Measurements from ENCODE around the gene CEP70.
"Not testable (repeated sequence)": the region's sequence is repeated elsewhere in the genome, so short reads cannot be mapped to it uniquely, and the experiment has no call there.

Gene CEP70

DNA sequence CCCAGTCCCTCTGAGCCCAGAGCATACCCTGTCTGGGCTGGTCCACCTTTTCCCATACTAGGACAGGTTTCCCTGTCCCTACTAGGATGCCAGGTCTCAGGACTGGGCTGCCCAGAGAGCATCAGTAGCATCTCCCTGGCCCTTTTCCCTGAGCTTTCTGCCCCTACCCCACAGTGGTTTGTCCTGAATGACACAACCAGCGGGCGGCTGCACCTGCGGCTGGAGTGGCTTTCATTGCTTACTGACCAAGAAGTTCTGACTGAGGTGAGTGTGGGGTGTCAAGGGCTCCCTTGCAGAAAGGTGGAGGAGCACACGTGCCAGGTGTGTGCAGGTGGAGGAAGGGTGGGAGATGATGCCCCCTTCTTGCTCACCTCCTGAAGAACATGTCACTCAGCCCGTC lies 126.1 kb downstream of the CEP70 start:
- DNase-seq: no peak

DNA sequence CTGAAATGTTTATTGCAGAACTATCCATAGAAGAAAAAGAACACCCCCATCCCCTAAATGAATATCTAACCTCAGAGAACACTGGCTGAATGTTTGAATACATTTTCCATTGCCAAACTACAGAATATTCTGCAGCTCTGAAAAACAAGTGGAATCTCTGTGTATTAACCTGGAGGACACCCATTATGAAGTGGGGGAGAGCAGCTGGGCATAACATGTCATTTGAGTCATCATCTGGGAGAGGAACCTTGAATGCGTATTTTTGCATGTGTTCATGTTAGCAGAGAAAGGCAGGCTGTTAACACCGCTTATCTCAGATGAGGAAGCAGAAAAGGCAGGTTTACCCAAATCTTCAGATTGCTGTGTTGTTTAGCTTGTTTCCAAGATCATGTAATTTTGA lies 128.1 kb downstream of the CEP70 start:
- no peak for DNase-seq

DNA sequence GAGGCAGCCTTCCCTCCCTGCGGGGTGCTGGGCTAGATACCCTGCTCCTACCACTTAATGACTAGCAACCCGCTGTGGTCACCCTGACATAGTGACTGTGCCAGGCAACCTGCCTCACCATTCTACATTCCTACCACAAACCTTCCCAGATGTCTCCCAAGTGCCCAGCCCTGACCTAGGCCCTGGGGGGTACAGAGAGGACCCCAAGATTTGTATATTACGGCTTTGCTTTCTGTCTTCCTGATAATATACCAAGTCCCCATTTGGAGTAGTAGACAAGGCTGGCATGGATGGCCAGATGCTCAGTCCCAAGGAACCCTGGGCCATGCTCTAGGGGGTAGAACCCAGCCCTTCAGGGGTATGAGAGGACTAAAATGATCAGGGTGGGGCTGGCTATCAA lies 128.6 kb downstream of the CEP70 start:
- no peak for DNase-seq

DNA sequence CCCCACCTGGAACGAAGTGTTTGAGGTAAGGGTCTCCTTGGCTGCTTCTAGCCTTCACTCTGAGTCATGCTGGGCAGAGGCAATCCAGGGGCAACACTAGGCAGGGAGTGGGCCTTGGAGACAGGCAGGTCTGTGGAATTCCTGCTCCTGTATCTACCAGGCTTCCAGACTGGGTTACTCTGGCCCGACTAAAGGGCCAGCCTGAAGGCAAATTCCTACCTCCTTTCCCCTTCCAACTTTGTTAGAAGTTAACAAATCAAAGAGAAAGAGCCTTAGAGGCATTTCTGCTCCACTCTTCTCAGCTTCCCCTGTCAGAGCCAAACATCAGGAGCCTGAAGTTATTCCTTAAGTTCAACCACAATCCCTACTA lies 129.6 kb downstream of the CEP70 start:
- DNase-seq: no peak

DNA sequence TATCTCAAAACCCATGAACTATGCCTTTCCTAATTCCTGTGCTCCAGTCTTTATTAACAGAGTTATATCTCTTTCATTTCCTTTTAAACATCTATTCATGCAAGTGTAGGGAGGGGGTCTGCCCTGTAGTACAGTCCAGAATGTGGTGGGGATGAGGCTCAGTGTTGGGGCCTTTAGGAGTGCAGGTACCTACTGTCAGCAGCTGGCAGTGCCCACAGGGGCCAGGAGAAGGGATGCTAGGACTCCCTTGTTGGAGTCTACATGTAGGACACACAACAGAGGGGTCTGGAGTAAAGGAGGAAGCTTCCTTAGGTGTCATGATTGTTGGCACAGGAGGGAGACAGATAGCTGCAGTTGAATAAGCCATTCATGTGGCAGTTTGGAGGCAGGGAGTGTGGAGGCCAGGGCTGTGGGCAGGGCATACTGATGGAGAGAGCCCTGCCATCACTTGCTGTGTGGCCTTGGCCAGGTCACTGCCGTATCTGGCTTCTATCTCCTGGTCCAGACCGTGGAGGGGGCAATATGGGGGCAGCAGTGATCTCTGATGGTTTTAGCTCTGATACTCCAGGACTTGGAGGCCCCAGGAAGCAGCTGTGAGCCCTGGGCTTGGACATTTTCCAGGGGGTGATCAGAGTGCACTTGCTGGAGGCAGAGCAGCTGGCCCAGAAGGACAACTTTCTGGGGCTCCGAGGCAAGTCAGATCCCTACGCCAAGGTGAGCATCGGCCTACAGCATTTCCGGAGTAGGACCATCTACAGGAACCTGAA lies 130.2 kb downstream of the CEP70 start:
- no peak for DNase-seq

DNA sequence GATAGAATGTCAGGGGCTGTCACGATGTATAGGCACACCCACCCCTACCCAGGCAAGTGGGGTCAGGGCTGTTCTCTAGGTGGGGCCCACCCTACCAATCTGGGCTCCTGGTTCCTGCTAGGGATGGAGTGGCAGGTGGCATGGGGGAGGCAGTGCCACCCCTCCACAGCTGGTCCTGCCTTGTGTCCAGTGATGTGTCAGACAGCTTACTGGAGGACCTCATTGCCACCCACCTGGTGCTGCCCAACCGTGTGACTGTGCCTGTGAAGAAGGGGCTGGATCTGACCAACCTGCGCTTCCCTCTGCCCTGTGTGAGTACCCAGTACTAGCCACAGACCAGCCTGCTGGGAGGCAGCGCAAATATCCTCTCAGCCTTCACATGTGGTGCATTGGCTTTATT lies 132.2 kb downstream of the CEP70 start:
- DNase-seq: no peak

DNA sequence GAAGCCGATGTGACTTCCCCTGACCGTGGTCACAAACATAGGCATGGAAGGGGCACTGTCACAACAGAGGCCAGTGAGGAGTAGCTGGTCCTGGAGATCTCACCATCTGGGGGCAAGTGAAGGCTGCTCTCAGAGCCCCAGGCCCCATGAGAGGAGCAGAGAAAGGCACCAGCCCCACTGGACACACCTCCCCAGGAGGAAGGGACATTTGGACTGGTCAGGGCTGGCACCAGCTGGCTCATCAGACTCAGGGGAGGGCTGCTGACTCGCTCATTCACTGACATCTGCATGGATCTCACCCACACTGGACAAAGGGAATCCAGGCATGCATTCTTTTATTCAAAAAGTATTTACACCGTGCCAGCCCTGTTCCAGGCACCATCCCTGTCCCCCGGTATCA lies 132.8 kb downstream of the CEP70 start:
- no peak for DNase-seq

DNA sequence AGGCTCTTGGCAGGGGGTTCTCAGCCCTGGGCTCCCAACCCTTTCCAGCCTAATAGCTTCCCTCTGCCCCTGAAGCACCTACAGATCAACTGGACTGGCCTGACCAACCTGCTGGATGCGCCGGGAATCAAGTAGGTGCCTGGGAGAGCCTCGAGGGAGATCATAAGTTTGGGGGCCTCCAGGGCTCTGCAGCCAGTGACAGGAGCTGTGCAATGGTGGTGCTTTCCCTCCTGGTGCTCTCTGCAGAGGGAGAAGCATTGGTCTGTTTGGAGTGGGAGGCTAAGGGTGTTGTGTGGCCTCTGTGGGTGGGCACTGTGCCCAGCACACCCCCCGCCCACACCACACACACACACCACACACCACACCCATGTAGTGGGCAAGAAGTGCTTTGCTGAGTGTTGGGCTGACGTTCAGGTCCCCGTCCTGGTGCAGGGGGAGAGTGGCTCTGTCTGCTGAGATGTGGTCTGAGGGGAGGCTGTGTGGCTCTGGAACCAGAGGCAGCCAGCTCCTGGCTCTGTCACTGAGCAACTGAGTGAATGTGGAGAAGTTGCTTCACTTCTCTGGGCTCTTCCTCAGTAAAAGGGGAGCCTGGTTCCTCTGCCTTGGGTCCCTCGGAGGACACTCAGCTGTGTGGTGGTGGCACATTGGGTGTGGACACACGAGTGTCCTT lies 133.4 kb downstream of the CEP70 start:
- DNase-seq: no peak

DNA sequence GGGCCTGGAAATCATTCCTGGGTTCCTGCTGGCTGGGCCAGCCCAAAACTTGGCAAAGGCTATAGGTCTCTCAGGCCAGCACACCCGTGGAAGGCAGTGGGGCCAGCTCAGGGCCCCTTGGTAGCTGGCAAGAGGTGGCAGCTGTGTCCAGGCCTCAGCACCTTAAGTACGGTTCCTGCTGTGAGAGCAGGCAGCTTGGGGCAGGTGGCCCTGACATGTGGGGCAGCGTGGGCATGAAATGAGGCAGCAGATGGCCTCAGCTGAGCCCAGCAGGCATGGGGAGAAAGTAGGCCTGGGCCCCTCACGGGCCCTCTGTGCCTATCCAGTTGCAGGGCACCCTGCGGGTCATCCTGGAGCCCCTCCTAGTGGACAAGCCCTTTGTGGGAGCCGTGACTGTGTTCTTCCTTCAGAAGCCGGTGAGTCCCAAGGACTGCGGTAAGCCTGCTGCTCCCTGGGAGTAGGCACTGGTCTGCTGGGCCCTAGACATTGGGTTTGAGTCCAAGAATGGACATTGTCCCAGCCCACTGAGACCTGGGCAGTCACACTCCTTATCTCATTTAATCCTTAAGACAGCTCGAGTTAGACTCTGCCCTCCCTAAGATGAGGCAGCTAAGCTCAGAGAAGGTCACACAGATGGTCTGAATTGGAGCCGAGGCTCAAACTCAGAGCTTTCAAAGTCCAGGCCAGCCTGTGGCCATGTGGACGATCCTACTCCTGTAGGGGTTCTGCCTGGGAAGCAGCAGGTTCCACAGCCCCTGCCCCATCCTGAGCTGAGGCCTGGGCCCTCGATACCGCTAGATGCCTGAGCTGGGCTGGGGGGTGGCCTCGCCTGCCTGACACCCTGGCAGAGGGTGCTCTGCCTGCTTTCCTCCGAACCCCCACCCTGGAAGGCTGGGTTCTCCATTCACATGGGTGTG lies 134.2 kb downstream of the CEP70 start:
- no peak for DNase-seq

DNA sequence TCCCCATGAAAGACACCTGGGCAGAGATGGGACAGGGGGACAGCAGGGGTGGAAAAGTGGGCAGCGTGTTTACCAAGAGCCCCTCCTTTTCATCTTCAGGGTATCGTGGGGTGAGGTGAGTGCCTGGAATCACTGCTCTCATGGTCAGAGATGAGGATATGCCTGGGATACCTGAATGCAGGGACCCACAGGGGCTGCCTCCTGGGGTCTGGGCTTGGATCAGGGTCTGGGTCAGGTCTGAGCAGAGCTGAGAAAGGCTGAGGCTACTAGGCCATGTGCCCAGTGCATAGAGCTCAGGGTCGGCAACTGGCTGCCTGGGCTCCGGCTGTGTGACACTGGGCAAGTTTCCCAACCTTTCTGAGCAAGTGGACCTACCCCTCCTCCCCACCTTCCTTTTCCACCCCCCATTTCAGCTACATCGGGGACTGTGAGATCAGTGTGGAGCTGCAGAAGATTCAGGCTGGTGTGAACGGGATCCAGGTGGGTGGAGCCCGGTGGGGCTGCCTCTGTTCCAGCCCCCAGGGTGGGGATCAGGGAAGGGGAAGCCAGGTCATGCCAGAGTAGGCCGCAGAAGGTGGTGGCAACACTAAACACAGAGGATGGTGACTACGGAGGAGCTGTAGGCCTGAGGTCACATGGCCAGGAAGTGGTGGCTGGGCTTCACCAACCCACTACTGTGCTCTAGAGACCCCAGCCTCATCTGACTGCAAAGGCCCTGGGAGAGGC lies 135.1 kb downstream of the CEP70 start:
- no peak for DNase-seq

DNA sequence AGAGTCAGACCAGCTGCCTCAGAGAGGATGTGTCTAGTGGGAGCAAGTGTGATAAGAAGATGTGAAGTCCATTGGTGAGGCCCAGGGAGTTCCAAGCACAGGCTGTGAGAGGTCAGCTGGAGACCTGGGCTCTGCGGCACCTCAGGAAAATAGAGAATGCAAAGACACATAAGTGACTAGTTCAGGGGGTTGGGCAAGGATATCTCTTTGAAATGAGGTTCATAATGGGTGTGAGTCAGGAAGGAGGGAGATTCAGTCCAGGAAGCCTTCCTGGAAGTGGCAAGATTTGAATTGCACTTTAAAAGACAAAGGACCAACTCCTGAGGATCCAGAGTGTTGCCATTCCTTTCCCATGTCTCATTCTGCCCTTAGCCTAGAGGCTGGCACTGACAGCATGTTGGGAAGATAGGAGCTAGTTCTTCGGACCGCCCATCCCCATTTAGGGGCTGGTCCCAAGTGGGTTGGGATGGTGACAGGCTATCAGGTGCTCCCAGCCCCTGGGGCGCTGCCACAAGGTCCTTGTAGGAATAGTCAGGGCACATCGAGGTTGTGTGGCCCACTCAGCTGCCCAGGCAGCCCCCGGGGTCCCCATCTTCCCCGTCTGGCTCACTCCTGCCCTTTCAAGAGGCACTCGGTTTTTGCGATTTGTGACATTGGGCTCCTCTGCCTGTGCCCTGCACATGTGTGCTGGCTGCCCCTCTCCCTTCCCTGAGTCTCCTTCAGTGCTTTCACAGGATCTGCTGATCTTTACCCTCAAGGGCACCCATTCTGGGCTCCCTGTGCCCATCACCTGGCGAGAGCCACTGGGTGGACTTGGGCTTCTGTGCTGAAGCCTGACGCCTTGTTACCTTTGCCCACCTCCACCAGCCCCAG lies 136.0 kb downstream of the CEP70 start:
- DNase-seq: no peak

DNA sequence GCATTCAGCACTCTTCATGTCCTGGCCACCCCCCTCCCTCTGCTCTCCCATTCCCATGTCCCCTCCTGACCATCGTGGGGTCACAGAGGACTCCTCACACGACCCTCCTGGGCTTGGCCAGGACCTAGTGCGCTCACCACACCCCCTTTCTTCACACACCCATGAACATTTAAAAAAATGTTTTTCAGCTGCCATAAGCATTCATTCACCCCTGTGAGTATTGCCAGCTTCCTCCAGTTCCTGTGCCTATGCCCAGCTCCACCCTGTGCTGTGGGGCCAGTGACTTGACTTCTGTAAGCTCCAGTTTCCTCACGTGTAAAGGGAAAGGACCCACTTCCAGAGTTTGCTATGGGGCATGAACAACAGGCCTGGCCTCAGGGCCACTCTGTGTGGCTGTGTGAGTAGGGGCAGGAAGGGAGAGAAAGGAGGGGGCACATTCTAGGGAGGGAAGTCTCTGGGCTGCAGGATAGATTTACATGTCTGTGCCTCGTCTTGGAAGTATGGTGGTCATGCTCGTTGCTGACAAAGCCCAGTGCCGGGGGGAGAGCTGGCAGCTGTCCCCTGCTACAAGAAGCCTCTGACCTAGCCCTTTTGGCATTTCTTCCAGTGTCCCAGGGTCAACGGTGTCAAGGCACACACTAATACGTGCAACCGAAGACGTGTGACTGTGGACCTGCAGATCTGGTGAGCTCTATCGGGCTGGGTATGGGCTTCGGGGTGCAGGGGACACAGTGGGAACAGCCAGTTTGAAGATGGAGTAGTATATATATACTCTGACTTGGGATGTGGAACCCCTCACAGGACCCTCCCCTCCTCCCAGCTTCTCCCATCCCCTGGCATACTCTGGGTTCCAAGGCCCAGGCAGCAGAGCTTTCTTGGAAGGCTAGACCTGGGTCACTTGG lies 136.8 kb downstream of the CEP70 start:
- no peak for DNase-seq

DNA sequence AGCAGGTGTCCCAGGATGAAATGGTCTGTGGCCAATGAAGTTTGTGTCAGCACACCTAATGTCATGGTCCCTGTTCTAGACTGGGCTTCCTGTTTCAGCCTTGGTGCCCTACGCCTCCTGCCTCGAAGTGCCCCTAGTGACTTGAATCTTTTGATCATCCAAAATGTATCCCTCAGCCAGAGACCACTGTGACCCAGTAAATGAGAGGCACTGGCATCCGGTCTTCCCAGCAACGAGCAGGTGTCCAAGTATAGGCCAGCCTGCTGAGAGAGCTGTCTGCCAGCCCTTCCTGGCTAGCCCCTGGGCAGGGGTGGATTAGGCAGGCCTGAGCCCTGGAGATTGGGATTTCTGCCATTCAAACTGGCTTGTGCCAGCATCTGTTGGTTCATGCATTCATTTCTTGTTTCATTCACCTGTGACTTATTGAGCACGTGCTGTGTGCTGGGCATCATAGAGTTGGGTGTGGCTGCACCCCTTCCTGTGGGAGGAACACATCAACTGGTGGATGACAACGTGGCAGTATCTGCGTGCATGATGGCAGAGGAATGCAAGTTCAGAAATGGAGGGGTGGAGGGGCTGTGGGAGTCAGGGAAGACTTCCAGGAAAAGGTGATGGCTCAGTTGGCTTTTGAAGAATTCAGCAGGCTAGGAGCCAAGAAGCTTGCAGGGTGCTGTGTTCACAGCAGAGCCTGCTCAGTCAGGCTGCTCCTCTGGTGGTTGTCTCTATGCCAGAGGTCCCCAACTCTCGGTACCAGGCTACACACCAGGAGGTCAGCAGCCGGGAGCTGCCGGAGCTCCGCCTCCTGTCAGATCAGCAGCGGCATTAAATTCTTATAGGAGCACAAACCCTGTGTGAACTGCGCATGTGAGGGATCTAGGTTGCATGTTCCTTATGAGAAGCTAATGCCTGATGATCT lies 138.0 kb downstream of the CEP70 start:
- no peak for DNase-seq

DNA sequence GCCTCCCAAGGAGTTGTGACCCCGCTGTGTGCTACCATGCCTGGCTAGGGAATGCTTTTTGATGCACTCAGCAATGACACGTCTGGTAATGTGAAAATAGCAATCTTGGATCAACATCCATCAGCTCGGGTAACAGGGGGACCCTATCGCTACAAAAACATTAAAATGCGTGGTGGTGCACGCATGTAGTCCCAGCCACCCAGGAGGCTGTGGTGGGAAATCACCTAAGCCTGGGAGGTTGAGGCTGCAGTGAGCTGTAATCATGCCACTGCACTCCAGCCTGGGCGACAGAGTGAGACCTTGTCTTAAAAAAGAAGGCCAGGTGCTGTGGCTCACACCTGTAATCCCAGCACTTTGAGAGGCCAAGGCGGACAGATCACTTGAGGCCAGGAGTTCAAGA lies 140.1 kb downstream of the CEP70 start:
- not testable (repeated sequence) for DNase-seq

DNA sequence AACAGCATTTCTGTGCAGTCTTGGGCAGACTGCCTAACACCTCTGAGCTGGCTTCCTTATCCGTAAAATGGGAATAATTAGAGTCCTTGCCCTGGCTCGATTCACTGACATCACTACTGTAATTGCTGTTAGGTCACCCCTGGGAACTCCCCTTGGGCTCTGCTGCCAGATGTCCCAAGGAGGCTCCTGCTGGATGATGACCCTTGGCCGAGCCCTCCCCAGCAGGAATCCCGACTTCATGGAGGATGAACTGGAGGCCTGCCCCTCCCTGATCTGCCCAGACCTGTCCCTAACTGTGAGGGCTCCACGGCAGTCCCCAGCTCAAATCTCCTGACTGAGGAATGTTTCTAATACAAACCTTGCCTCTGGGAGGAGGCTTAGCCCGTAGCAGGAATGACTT lies 141.6 kb downstream of the CEP70 start:
- DNase-seq: no peak

DNA sequence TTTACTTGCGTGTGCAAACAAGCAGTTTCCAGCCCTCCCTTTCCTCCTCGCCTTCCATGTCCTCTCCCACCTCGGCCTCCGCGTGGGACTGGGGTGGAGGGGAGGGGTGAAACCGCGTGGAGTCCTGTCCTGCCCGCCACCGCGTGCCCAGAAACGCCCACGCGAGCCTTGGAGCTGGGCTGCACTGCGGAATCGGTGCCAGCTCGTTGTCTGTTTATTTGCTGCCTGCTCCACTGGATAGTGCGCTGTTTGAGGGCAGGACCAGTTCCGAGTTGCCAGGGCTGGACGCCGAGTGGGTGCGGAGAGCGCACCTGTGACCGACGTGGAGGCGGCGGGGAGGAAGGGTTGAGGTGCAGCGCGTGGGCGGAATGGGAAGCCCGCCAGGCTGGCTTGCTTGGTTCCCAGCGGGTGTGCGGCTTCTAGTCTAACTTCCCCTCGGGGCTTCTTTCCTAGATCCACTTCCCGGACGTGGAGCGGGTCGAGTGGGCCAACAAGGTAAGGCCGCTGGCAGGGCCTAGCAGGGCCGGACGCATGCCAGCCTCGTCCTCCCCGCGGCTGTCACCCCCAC lies 142.4 kb downstream of the CEP70 start:
- no peak for DNase-seq

DNA sequence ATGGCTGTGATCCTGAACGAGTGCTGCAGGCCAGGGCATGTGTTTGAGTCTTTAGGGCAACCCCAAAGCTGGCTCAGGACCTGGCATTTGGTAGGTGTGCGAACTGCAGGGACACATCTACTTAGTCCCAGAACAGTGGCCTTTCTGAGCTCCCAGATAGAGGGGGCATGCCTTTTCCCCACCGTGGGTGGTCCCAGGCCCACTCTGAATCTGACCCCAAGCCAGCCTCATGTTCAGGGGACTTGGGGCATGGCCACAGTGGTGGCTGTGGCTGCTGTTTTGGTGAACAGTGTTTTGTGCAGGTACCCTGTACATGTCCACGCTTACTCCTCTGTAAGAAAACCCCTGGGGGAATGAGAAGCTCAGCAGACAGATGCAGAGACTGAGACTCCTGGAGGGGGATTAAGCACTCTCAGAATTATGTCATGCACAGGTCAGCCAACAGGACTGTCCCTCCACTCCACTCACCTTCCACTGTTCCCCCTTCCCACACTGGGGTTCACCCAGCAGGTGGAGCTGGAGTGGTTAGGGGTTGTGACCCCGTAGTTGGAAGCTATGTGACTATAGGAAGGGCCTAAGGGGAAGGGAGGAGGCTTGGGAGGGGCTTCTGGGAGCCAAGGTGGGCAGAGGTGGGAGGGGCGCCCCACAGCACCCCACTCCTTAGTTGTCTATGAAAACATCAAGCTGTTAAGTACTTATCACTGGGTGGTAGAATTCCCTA lies 143.2 kb downstream of the CEP70 start:
- no peak for DNase-seq

DNA sequence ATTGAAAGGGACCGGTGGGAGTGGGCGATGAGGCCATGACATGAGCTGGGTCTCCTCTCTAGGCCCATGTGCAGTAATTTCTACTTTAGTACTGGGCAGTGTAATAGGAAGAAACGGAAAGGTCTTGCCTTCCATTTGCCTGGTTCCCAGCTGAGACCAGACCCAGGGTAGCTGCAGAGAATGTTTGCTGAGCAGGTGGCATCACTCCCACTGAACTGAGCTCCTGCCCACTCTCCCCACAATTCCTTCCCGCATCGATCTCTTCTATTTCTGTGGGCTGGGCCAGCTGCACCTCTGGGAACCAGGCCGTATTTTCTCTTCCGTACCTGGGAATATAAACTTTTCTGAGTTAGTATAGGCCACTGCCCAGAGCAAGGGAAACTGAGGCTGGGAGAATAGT lies 143.9 kb downstream of the CEP70 start:
- no peak for DNase-seq

DNA sequence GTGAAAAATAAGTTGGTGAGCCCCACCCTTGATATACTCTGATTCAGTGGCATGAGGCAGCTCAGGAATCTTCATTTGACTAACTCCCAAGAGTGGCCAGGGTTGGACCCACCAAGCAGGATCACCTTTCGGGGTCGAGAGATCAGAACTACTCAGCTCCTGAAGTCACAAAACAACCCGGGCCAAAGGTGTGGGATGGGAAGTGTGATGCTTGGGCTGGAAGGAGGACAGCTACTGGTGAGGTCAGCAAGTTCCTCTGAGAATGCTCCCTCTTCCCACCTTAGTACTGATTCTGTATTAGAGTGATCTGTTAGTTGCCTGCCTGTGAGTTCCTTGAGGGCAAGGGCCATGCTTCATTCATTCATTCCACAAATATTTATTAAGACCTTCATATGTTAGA lies 144.6 kb downstream of the CEP70 start:
- no peak for DNase-seq
